Omental fat pad (tissue), 4 donors: ENCODE data around the gene KIF25. TPM values are rescaled to one million over a fixed set of nuclear protein-coding genes. Genes with fewer than 3 reads are reported as not detected.

Experiments
- ATAC-seq: fragments of 150-250 bp; one replicate; pipeline ENCODE4 v1.9.1; 2016; ENCODE audit warnings: mild to moderate bottlenecking, moderate library complexity; ENCODE audit not compliant: low FRiP score
- DNase-seq: peaks from one replicate; pipeline ENCODE4 v3.0.0-alpha.2; 2019; ENCODE audit warnings: low spot score
- CTCF ChIP-seq, 3 donors: fragments of 450-650 bp; IDR thresholded peaks; one replicate each; pipeline ENCODE4 v1.5.1; 2016 to 2017; ENCODE audit warnings: antibody characterized with exemption in 3 of 3, mild to moderate bottlenecking in 3 of 3, moderate library complexity in 2 of 3
- total RNA-seq, 4 donors: library from RNA; depleted of rRNA; stranded (reverse); fragments of >200 nt; gene quantifications; one replicate each; pipeline ENCODE4 v1.1.0, GENCODE V29; 2016

The KIF25 gene
- total RNA-seq, 4 donors from 2014 or later, result 0.38 to 0.60 TPM; not detected in 2

DNA sequence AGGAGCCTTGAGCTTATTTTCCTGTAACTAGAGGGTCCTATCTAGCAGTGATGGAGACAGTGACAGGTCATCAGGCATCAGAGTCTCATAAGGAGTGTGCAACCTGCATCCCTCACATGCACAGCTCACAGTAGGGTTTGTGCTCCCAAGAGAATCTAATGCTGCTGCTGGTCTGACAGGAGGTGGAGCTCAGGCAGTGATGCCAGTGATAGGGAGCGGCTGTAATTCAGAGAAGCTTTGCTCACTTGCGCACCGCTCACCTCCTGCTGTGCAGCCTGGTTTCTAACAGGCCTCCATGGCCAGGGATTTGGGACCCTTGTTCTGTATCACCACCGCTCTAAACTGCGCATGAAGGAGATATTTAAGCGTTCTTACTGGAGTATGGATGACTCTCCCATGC is 5.3 kb downstream of the KIF25 start:
- no peak for TF ChIP-seq CTCF (IDR thresholded peaks at IDR 0.05)
- no peak for DNase-seq
- ATAC-seq, result no peak

- DNase-seq (no peak), ATAC-seq (no peak)
- TF ChIP-seq CTCF (IDR thresholded peaks at IDR 0.05), result no peak
Measured at GRCh38 chr6:168004023-168004422, 6.6 kb downstream of the KIF25 start.

GRCh38 chr6:168004945-168005344 is 7.5 kb downstream of the KIF25 start:
- no peak for DNase-seq
- TF ChIP-seq CTCF (IDR thresholded peaks at IDR 0.05), result no peak
- ATAC-seq, result no peak

DNA sequence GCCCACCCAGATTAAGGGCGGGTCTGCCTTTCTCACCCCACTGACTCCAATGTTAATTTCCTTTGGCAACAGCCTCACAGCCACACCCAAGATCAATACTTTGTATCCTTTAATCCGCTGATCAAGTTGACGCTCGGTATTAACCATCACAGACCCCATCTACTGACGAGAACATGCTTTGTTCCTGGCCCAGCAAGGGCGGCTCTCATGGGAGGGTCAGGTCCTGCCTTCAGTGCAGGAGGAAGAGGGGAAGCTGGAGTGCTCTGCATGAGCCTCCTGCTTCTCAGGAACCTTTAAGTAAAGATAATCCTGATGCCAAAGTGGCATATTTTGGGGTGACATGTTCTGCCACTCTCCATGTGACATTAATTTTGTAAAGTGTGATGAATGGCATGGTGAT is 8.3 kb downstream of the KIF25 start:
- DNase-seq (no peak), ATAC-seq (no peak)
- TF ChIP-seq CTCF (IDR thresholded peaks at IDR 0.05), result no peak

- no peak for DNase-seq
Measured at GRCh38 chr6:168007592-168008338, 10.3 kb downstream of the KIF25 start.

GRCh38 chr6:168009331-168009730 is 11.9 kb downstream of the KIF25 start:
- TF ChIP-seq CTCF (IDR thresholded peaks at IDR 0.05), result no peak
- DNase-seq, result no peak
- ATAC-seq, result no peak

More at GRCh38 chr6:168007592-168008338, 10.3 kb downstream of the KIF25 start:
- no peak for TF ChIP-seq CTCF (IDR thresholded peaks at IDR 0.05)
- peak; percentile 96 for ATAC-seq

DNA sequence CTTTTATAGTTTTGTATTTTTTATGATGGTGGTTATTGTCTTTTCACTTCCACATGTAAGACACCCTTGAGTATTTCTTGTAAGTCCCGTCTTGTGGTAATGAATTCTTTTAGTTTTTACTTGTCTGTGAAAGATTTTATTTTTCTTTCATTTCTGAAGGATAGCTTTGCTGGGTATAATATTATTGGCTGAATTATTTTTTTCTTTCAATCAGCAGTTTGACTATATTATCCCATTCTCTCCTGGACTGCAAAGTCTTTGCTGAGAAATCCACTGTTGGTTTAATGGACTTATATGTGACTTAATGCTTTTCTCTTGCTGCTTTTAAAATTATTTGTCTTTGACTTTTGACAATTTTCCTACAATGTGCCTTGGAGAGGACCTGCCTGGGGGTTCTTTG is 13.8 kb downstream of the KIF25 start:
- no peak for TF ChIP-seq CTCF (IDR thresholded peaks at IDR 0.05)
- DNase-seq, result no peak
- ATAC-seq, result no peak
